ENCODE data around the gene SPSB4.

- TF ChIP-seq CTCF (IDR thresholded peaks at IDR 0.05): no peak
- TF ChIP-seq POLR2A (IDR thresholded peaks at IDR 0.05): no peak
- TF ChIP-seq EP300 (IDR thresholded peaks at IDR 0.05; ENCODE audit: low read depth): no peak
Observed at GRCh38 chr3:141070727-141071357, 19.7 kb downstream of the SPSB4 start.

Data from transverse colon (tissue), 3 donors.